ENCODE data around the gene ARHGAP26. TPM values are rescaled to one million over a fixed set of nuclear protein-coding genes. Genes with fewer than 3 reads are reported as not detected.

The ARHGAP26 gene
- total RNA-seq, 1 donor from 2014 or later = 18.7 TPM

- no peak for TF ChIP-seq CTCF (conservative IDR thresholded peaks at IDR 0.05)
- no peaks in the 10 kb centered on the region for H3K27me3 Mint-ChIP-seq
- H3K27ac Mint-ChIP-seq = no peak overlapping the region
- H3K4me1 Mint-ChIP-seq (ENCODE audit: unreplicated experiment) = no peaks in the 10 kb centered on the region
- no peak for DNase-seq (ENCODE audit: extremely low spot score, unreplicated experiment)
- no peaks in the 10 kb centered on the region for H3K36me3 Mint-ChIP-seq
- H3K9me3 Mint-ChIP-seq = no peaks in the 10 kb centered on the region
- H3K4me3 Mint-ChIP-seq = no peak overlapping the region
Measured at GRCh38 chr5:142944140-142944539, 174.0 kb downstream of the ARHGAP26 start.

GRCh38 chr5:142945321-142945720 is 175.1 kb downstream of the ARHGAP26 start:
- H3K27ac Mint-ChIP-seq = no peak overlapping the region
- TF ChIP-seq CTCF (conservative IDR thresholded peaks at IDR 0.05) = no peak
- no peak for DNase-seq (ENCODE audit: extremely low spot score, unreplicated experiment)
- H3K36me3 Mint-ChIP-seq = no peaks in the 10 kb centered on the region
- H3K27me3 Mint-ChIP-seq = no peaks in the 10 kb centered on the region
- no peak overlapping the region for H3K4me3 Mint-ChIP-seq
- no peaks in the 10 kb centered on the region for H3K9me3 Mint-ChIP-seq
- no peaks in the 10 kb centered on the region for H3K4me1 Mint-ChIP-seq (ENCODE audit: unreplicated experiment)

GRCh38 chr5:142945845-142946244 is 175.7 kb downstream of the ARHGAP26 start:
- H3K4me3 Mint-ChIP-seq = no peak overlapping the region
- H3K27ac Mint-ChIP-seq = no peak overlapping the region
- no peaks in the 10 kb centered on the region for H3K4me1 Mint-ChIP-seq (ENCODE audit: unreplicated experiment)
- H3K36me3 Mint-ChIP-seq = no peaks in the 10 kb centered on the region
- no peaks in the 10 kb centered on the region for H3K9me3 Mint-ChIP-seq
- TF ChIP-seq CTCF (conservative IDR thresholded peaks at IDR 0.05) = no peak
- no peak for DNase-seq (ENCODE audit: extremely low spot score, unreplicated experiment)
- H3K27me3 Mint-ChIP-seq = no peaks in the 10 kb centered on the region

- Mint-ChIP-seq H3K9me3 (no peaks in the 10 kb centered on the region), H3K4me1 (ENCODE audit: unreplicated experiment) (no peaks in the 10 kb centered on the region), H3K36me3 (no peaks in the 10 kb centered on the region), H3K4me3 (no peak overlapping the region), H3K27me3 (no peaks in the 10 kb centered on the region), H3K27ac (no peak overlapping the region)
- TF ChIP-seq CTCF (conservative IDR thresholded peaks at IDR 0.05) = no peak
- no peak for DNase-seq (ENCODE audit: extremely low spot score, unreplicated experiment)
Measured at GRCh38 chr5:142946547-142947426, 176.6 kb downstream of the ARHGAP26 start.

- no peak overlapping the region for H3K27ac Mint-ChIP-seq
Measured at GRCh38 chr5:142947427-142947709, 177.2 kb downstream of the ARHGAP26 start.

More at GRCh38 chr5:142947427-142947709, 177.2 kb downstream of the ARHGAP26 start:
- Mint-ChIP-seq H3K36me3 (no peaks in the 10 kb centered on the region), H3K4me1 (ENCODE audit: unreplicated experiment) (no peaks in the 10 kb centered on the region), H3K27me3 (no peaks in the 10 kb centered on the region), H3K9me3 (no peaks in the 10 kb centered on the region), H3K4me3 (no peak overlapping the region)
- DNase-seq (ENCODE audit: extremely low spot score, unreplicated experiment) = no peak
- TF ChIP-seq CTCF (conservative IDR thresholded peaks at IDR 0.05) = no peak

All from type B pancreatic cell (in vitro differentiated cells).